H9 (cell line): ENCODE measurements around the gene GBGT1. TPM values are rescaled to one million over a fixed set of nuclear protein-coding genes. Genes with fewer than 3 reads are reported as not detected.

Source experiments
- DNase-seq: peaks from one replicate; pipeline ENCODE4 v3.0.0-alpha.2; 2017
- H2AFZ ChIP-seq: one replicate; pipeline ENCODE4 v1.6.1; 2013; ENCODE audit warnings: mild to moderate bottlenecking, low read length, control low read depth, moderate library complexity
- H2AK5ac ChIP-seq: 2 replicates; pipeline ENCODE4 v1.6.1; 2013; ENCODE audit warnings: low read length, control low read depth, mixed read lengths; ENCODE audit not compliant: insufficient read length
- H2BK120ac ChIP-seq: one replicate; pipeline ENCODE4 v1.6.1; 2013; ENCODE audit warnings: low read depth, mild to moderate bottlenecking, low read length, control low read depth, inconsistent platforms; ENCODE audit not compliant: poor library complexity, severe bottlenecking
- H2BK12ac ChIP-seq: 2 replicates; pipeline ENCODE4 v1.6.1; 2013; ENCODE audit warnings: low read length, control low read depth, mixed read lengths, low read depth; ENCODE audit not compliant: insufficient read length
- H2BK15ac ChIP-seq: 2 replicates; pipeline ENCODE4 v1.6.1; 2013; ENCODE audit warnings: low read depth, low read length, control low read depth
- H2BK20ac ChIP-seq: one replicate; pipeline ENCODE4 v1.6.1; 2013; ENCODE audit warnings: low read depth, mild to moderate bottlenecking, low read length, control low read depth, inconsistent platforms; ENCODE audit not compliant: poor library complexity, severe bottlenecking
- H2BK5ac ChIP-seq: 2 replicates; pipeline ENCODE4 v1.6.1; 2013; ENCODE audit warnings: low read length, control low read depth, mixed read lengths; ENCODE audit not compliant: insufficient read length
- H3K14ac ChIP-seq: 2 replicates; pipeline ENCODE4 v1.6.1; 2013; ENCODE audit warnings: low read length, control low read depth; ENCODE audit not compliant: insufficient read depth
- H3K18ac ChIP-seq: 2 replicates; pipeline ENCODE4 v1.6.1; 2013; ENCODE audit warnings: low read depth, mild to moderate bottlenecking, mixed read lengths, low read length, control low read depth; ENCODE audit not compliant: insufficient read length
- H3K23ac ChIP-seq: 2 replicates; pipeline ENCODE4 v1.6.1; 2013; ENCODE audit warnings: low read length, control low read depth, mixed read lengths, low read depth; ENCODE audit not compliant: insufficient read length
- H3K23me2 ChIP-seq: 2 replicates; pipeline ENCODE4 v1.6.1; 2013; ENCODE audit warnings: low read depth, mild to moderate bottlenecking, mixed read lengths, low read length, control low read depth; ENCODE audit not compliant: insufficient read length, poor library complexity, severe bottlenecking
- H3K27ac ChIP-seq: 2 replicates; pipeline ENCODE4 v1.5.1; 2013; ENCODE audit warnings: low read length, control low read depth, mixed read lengths, low read depth; ENCODE audit not compliant: insufficient read length
- H3K27me3 ChIP-seq: 2 replicates; pipeline ENCODE4 v1.6.1; 2013; ENCODE audit warnings: low read length, control low read depth, inconsistent platforms; ENCODE audit not compliant: insufficient read depth
- H3K4ac ChIP-seq: 2 replicates; pipeline ENCODE4 v1.6.1; 2013; ENCODE audit warnings: low read depth, mild to moderate bottlenecking, control low read depth, inconsistent platforms, low read length, moderate library complexity
- H3K4me1 ChIP-seq: 2 replicates; pipeline ENCODE4 v1.6.1; 2013; ENCODE audit warnings: low read length, control low read depth, inconsistent platforms; ENCODE audit not compliant: insufficient read depth
- H3K4me2 ChIP-seq: 2 replicates; pipeline ENCODE4 v1.6.1; 2013; ENCODE audit warnings: low read length, control low read depth, mixed read lengths; ENCODE audit not compliant: insufficient read length, insufficient read depth
- H3K56ac ChIP-seq: 2 replicates; pipeline ENCODE4 v1.6.1; 2013; ENCODE audit warnings: low read depth, mild to moderate bottlenecking, mixed read lengths, low read length, control low read depth; ENCODE audit not compliant: insufficient read length
- H3K79me1 ChIP-seq: 2 replicates; pipeline ENCODE4 v1.6.1; 2013; ENCODE audit warnings: low read depth, mild to moderate bottlenecking, moderate library complexity, low read length, control low read depth, inconsistent platforms; ENCODE audit not compliant: insufficient read depth, poor library complexity, severe bottlenecking
- H3K79me2 ChIP-seq: 2 replicates; pipeline ENCODE4 v1.6.1; 2013; ENCODE audit warnings: low read length, control low read depth, inconsistent platforms; ENCODE audit not compliant: insufficient read depth
- H3K9ac ChIP-seq: 2 replicates; pipeline ENCODE4 v1.6.1; 2013; ENCODE audit warnings: low read length, control low read depth, mixed read lengths; ENCODE audit not compliant: insufficient read length; ENCODE audit errors: extremely low read depth
- H3K9me3 ChIP-seq: one replicate; pipeline ENCODE4 v1.6.1; 2013; ENCODE audit warnings: low read depth, low read length, inconsistent platforms; ENCODE audit not compliant: control insufficient read depth
- H3T11ph ChIP-seq: one replicate; pipeline ENCODE4 v1.6.1; 2013; ENCODE audit warnings: mild to moderate bottlenecking, low read length, control low read depth, inconsistent platforms
- H4K20me1 ChIP-seq: one replicate; pipeline ENCODE4 v1.6.1; 2013; ENCODE audit not compliant: control insufficient read depth, insufficient read length, insufficient read depth
- H4K5ac ChIP-seq: 2 replicates; pipeline ENCODE4 v1.6.1; 2013; ENCODE audit warnings: low read depth, mild to moderate bottlenecking, mixed read lengths, low read length, control low read depth; ENCODE audit not compliant: insufficient read length
- H4K8ac ChIP-seq: replicated peaks from 2 replicates; pipeline ENCODE4 v1.6.1; 2013; ENCODE audit warnings: low read length, control low read depth, mixed read lengths, low read depth; ENCODE audit not compliant: insufficient read length
- H4K91ac ChIP-seq: 2 replicates; pipeline ENCODE4 v1.6.1; 2013; ENCODE audit warnings: low read depth, mild to moderate bottlenecking, moderate library complexity, mixed read lengths, low read length, control low read depth; ENCODE audit not compliant: insufficient read length
- H3K27ac Mint-ChIP-seq, 3 experiments: 2 replicates in 2 of 3; 3 replicates in 1 of 3; pipeline ENCODE4 v1.8.0; 2020 to 2021; ENCODE audit warnings: mixed read lengths in 3 of 3, mild to moderate bottlenecking in 1 of 3, moderate library complexity in 1 of 3
- H3K27me3 Mint-ChIP-seq: 2 replicates; pipeline ENCODE4 v1.8.0; 2021; ENCODE audit warnings: low read depth, mild to moderate bottlenecking, moderate library complexity, mixed read lengths
- H3K36me3 Mint-ChIP-seq, 3 experiments: 2 replicates in 2 of 3; 3 replicates in 1 of 3; pipeline ENCODE4 v1.8.0; 2020 to 2021; ENCODE audit warnings: low read depth in 3 of 3, mixed read lengths in 3 of 3; ENCODE audit not compliant: insufficient read depth in 1 of 3
- H3K4me1 Mint-ChIP-seq, 2 experiments: 2 replicates each; pipeline ENCODE4 v1.8.0; 2020; ENCODE audit warnings: mixed read lengths in 2 of 2
- H3K4me3 Mint-ChIP-seq, 2 experiments: 2 replicates in 1 of 2; 3 replicates in 1 of 2; pipeline ENCODE4 v1.8.0; 2020 to 2021; ENCODE audit warnings: mild to moderate bottlenecking in 2 of 2, mixed read lengths in 2 of 2, moderate library complexity in 1 of 2
- H3K9me3 Mint-ChIP-seq, 2 experiments: 2 replicates in 1 of 2; 3 replicates in 1 of 2; pipeline ENCODE4 v1.8.0; 2020; ENCODE audit warnings: mild to moderate bottlenecking in 2 of 2, mixed read lengths in 2 of 2, moderate library complexity in 1 of 2
- CTCF ChIP-seq: fragments of 200-600 bp; sonication (generic); conservative IDR thresholded peaks from 3 replicates; pipeline ENCODE4 v1.8.0; 2021; ENCODE audit warnings: antibody characterized with exemption, mild to moderate bottlenecking
- WGBS: extraction: QIAGEN DNeasy Blood & Tissue Kit; methylation state at CpG from one replicate; pipeline ENCODE4 v1.1.7; 2013; ENCODE audit warnings: missing lambda C conversion rate, low lambda C conversion rate, mixed read lengths; ENCODE audit not compliant: insufficient read length; ENCODE audit errors: extremely low coverage; 5-methylcytosine and 5-hydroxymethylcytosine counted together
- total RNA-seq: library from RNA; stranded (reverse); gene quantifications from 2 replicates; pipeline ENCODE4 v1.2.1, GENCODE V29; 2021

Gene GBGT1
- total RNA-seq, 1 experiment from 2014 or later, result 9.3 TPM

- no peak overlapping the region for H3K9ac ChIP-seq
- no peak overlapping the region for H3K4me2 ChIP-seq
- no peak overlapping the region for H3K4ac ChIP-seq
- H3K36me3 Mint-ChIP-seq, result no peaks in the 10 kb centered on the region
- H4K8ac ChIP-seq, result no peak overlapping the region
- no peak overlapping the region for H3K23ac ChIP-seq
- H3K18ac ChIP-seq, result no peak overlapping the region
- no peaks in the 10 kb centered on the region for H3K79me2 ChIP-seq
- no peak overlapping the region for H4K5ac ChIP-seq
- no peak overlapping the region for H2BK5ac ChIP-seq
- WGBS, result no CpG with 5 or more reads among the region's 8 CpGs
- H3K9me3 ChIP-seq, result no peaks in the 10 kb centered on the region
- no peak overlapping the region for H3T11ph ChIP-seq
- no peak overlapping the region for H2BK12ac ChIP-seq
- H3K27ac ChIP-seq, result no peak overlapping the region
- no peak overlapping the region for H2AFZ ChIP-seq
- H3K14ac ChIP-seq, result no peak overlapping the region
- H2BK15ac ChIP-seq, result no peak overlapping the region
- H3K79me1 ChIP-seq, result no peaks in the 10 kb centered on the region
- no peak overlapping the region for H3K4me3 Mint-ChIP-seq
- H3K56ac ChIP-seq, result no peak overlapping the region
- TF ChIP-seq CTCF, result no peak
- no peak overlapping the region for H2AK5ac ChIP-seq
- H3K4me1 Mint-ChIP-seq, result 0 out of 4 replicates have a peak, but pooled peaks cover 0 to 1% of the 10 kb centered on the region in 2 experiments
- H2BK120ac ChIP-seq, result no peak overlapping the region
- H3K23me2 ChIP-seq, result no peaks in the 10 kb centered on the region
- H3K27ac Mint-ChIP-seq, result no peak overlapping the region
- DNase-seq, result no peak
- H4K91ac ChIP-seq, result no peak overlapping the region
- H3K9me3 Mint-ChIP-seq, result no peaks in the 10 kb centered on the region
- H3K27me3 ChIP-seq, result peaks cover 6% of the 10 kb centered on the region; the same call in 1 of the 2 replicates
- H4K20me1 ChIP-seq, result no peaks in the 10 kb centered on the region
- H3K27me3 Mint-ChIP-seq, result peaks cover 94% of the 10 kb centered on the region
- H2BK20ac ChIP-seq, result no peak overlapping the region
- H3K4me1 ChIP-seq, result no peaks in the 10 kb centered on the region
These were observed 41.3 kb upstream of the GBGT1 start for GRCh38 chr9:133204993-133205336.
